ENCODE measurements around the gene AMFR.

DNA sequence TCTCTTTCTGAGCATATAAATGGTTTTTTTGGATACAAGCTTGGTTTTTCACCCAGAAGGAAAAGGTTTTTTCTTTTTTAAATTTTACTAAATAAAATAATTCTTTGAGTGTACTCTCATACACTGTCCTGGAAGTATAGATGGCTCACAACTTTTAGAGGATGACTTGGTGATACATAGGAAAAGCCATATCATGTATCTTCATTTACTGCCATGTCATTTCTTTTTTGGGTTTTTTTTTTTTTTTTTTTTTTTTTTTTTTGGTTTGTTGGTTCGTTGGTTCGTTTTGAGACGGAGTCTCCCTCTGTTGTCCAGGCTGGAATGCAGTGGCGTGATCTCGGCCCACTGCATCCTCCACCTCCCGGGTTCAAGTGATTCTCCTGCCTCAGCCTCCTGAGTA is 37.8 kb upstream of the AMFR start:
- TF ChIP-seq POLR2AphosphoS5 (IDR thresholded peaks at IDR 0.05) (no peak), POLR2A (IDR thresholded peaks at IDR 0.05) (no peak)

All from suprapubic skin (tissue), 4 donors.